Measurements from ENCODE around the gene SKP1.

The SKP1 gene

DNA sequence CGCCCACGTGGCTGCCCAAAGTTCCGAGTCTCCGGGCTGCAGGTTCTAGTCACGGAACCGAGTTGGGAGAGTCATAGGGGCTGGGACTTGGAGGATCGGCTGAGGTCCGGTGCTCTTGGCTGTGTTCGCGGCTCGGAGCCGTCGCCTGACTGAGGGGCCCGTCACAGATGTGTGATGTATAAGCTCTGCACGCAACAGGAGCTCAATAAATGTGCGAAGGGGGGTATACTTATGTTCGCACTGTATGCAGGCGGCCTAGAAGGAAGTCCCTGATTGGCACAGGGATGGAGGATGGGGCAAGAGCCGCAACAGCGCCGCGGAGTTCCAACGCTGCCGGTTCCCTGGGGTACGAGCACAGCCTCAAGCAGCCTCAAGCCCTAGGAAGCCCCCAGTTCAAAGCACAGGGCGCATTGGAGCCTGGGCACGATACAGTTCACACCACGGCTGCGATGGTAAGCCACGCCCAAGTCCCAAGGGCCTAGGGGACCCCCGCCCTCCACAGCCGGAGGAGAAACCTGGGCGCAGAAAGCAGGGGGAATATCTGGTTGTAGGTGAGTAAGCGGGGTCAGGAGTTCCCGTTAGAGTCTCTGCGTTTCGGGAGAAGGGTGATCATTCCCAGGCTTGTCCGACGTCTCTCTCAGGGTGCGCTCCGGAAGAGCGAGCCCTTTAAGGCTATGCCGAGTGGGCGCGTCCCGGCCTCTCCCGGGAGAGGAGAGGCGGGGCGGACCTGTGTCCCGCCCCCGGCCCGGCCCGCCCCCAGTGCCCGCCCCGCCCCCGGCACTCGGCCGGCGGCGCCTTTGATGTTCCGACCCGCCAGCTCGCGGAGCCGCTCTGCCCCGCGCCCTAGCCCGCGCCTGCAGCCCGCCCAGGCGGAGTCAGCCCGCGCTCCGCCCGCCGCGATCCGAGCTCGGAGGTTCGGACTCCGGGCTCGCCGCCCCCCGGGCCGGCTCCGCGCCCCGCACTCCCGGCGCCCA, 62.6 kb downstream of the SKP1 start, which contains the start of gene TCF7:
TSS of gene TCF7 (plus strand) at position 780 of the 974 bp plus-strand sequence. CDS start 226 bp downstream, outside the sequence.
- DNase-seq (ENCODE audit: low read depth in 2 of 2): peak; percentile 50 to 59

DNA sequence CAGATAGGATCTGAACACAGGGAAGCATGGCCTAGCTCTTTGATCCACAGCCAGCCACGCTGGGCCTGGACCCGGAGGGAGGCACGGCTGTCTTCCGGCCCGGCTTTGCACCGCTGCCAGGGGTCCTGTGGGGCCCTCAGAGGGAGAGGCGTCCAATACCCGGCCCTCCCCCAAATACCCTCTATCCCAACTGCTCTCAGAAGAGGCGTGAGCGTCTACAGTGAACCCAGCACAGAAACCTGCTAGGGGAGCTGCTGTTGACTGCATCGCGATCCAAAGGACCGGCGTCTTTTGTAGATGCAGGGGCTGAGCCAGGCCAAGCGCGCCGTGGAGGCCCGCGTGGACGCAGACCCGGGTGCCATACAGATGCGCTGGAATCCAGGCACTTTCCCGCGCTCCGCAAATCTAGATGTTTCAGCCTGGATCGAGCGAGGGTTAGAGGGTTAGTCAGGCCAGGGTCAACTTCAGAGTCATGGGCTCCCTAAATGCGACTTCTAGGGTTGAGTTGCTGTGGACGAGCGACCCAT, 63.3 kb downstream of the SKP1 start:
- DNase-seq (ENCODE audit: low read depth in 2 of 2): no peak

DNA sequence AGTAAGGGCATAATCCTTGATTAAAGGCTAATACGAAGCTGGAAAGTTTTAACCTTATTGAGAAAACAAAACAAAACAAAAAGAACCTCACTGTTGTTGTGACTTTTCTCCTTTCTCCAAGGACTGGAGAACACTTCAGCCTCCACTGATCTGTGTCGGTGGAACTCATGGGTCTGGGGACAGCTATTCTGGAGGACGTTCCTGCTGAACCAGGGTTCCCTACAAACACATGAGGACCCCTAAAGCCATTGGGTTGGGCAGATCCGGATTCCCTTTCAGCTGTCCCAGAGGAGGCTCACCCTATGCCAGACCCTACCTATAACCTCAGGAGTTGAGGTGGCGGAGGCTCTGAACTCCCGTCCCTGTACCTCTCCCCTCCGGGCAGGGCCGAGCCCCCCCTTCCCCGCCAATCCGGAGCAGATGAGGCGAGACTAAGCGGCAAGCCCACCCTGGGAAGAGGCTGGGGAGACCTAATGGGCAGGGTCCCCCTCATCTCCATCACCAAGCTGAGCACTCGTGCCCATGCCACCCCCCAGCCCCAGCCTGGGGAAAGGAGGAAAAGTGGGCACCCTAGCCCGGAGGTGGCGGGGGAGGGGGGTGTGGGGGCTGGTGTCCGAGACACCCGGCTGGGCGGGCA, 63.9 kb downstream of the SKP1 start:
- DNase-seq (ENCODE audit: low read depth in 2 of 2): no peak

DNA sequence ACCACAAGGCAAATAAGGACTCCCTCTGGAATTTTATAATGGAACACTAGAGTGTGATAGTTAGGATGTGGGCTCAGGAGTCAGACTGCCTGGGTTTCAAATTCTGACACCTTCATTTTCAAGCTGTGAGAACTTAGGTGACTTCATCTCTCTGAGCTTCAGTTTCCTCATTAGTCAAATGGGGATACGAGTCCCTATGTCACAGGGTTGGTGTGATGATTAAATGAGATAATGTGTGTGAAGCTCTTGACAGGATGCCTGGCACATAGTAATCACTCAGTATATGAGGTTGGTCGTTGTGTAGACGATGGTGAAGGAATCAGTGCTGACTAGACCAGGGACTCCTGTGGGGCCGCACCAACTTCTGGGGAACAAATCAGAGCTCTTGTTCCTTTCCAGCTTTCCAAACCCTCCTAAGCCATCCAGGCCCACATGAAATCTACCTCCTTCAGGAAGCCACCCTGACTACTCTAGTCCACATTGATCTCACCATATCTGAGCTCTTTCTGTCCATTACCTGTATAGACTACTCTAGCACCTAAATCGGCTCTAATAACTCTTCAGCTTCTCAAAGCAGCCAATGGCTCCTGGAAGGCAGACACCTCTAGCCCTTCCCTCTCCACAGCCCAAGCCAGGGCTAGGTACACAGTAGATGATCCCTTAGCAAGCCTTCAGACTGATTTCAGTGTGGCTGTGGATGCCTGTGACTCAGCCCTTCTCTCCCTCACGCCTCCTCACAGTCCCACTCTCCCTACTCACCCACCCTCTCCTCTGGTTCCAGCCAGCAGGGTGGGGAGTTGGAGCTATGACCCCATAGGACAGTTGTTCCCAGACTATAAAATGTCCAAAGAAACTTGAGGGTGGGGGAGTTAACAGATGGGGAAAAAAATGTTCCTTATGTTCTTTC, 64.8 kb downstream of the SKP1 start:
- DNase-seq (ENCODE audit: low read depth in 2 of 2): no peak

DNA sequence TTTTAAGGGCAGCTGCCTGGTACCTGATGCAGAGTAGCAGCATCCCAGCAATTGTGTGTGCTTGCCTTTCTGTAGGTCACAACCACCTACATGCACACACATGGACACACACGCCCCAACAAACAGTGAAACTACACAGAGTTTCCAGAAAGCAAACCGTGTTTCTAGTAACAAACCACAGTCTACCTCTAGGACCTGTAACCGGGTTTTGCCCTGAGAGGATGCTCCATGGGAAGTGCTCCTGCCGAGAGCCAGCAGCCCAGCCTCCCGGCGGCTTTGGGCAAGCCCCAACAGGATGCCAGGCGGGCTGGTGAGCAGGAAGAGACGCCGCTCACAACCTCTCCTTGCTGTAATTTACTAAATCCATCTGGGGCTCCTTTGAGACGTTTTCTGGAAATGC, 66.4 kb downstream of the SKP1 start:
- no peak for DNase-seq (ENCODE audit: low read depth in 2 of 2)

DNA sequence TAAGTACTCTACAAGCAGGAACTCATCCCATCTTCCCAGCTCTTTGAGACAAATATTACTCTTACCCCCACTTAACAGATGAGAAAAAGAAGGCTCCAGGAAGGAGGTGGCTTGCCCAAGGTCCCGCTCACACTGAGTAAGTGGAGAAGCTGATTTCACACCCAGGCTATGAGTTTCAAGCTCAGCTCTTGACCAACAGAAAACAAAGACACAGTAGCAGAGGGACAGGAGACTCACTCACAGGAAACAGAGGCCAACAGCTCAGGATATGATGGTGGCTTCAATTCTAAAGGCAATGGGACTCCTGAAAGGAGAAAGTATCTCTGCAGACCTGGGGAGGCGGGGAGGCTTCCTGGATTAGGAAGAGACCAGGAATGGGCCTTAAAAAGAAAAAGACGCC, 69.0 kb downstream of the SKP1 start:
- DNase-seq (ENCODE audit: low read depth in 2 of 2): no peak

DNA sequence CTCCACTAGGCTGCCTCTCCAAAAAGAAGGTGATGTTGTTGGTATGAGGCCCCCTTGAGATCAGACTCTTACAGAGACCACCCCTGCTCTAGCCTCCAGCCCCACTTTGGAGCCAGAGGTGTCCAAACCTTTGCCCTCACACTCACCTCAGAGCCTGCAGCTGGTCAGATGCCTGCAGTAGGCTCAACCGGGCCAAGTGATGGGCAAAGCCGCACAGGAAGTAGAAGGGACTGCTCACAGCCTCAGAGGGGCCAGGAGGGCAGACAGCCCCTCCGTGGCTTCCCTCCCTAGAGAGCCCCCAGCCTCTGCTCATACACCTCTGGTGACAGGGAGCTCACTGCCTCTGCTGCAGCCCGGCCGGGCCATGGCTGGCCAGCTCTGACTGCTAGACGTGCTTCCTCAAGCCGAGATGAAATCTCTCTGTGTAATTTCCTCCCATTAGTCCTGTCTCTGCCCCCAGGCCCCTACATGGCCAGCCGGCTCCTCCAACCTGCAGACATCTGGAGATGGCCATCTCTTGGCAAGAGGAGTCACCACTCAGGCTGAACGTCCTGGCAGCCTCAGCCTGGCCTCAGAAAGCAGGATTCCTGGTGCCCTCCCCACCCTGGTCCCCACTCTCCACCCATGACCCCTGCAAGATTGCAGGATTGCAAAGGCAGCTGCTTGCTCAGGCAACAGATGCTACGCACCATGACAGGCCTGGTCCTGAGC, 69.6 kb downstream of the SKP1 start:
- DNase-seq (ENCODE audit: low read depth in 2 of 2): no peak

DNA sequence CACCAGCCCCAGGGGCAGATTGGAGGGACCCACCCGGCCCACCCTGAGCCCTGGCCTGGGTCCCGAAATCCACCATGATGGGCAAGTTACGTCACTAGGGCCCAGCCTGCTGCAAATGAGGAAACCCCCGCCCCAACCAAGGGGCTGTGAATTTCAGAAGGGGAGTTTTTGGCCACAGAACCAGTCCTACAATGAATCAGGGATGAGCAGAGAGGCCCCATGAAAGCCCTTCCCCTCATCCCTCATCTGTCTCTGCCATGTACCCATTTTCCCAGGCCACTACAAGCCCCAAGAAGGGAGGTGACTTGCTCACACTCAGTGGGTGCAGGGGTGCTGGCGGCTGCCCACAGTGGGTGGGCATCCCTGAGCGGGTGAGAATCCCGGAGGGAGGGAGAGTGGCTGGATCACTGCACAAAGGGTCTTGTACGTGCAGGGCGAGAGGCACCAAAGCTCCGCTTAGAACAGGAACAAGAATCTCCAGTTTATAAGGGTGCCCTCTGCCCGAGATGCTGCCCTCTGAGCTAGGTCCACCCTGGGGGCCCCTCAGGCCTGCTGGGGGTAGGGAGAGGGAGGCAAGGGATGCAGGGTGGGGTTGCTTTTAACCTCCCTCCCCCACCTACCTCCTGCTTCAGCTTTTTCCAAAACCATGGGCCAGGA, 72.6 kb downstream of the SKP1 start:
- DNase-seq (ENCODE audit: low read depth in 2 of 2): no peak

DNA sequence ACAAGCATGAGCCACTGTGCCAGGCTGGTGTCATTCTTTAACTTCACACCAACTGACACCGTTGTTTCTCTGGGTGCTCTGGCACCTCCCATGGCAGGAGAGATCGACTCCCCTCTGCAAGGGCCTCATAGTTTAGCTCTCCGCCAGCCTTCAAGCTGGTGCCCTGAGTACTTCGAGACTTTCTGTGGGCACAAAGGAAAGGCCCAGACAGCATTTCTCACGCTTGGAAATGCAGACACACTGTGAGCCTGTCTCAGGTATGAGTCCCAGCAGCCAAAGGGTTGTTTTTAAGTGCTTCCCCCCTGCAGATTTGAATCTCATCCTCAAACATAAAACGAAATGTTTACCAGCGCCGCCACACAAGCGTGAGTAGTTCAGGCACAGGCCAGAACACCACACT, 73.4 kb downstream of the SKP1 start:
- no peak for DNase-seq (ENCODE audit: low read depth in 2 of 2)

DNA sequence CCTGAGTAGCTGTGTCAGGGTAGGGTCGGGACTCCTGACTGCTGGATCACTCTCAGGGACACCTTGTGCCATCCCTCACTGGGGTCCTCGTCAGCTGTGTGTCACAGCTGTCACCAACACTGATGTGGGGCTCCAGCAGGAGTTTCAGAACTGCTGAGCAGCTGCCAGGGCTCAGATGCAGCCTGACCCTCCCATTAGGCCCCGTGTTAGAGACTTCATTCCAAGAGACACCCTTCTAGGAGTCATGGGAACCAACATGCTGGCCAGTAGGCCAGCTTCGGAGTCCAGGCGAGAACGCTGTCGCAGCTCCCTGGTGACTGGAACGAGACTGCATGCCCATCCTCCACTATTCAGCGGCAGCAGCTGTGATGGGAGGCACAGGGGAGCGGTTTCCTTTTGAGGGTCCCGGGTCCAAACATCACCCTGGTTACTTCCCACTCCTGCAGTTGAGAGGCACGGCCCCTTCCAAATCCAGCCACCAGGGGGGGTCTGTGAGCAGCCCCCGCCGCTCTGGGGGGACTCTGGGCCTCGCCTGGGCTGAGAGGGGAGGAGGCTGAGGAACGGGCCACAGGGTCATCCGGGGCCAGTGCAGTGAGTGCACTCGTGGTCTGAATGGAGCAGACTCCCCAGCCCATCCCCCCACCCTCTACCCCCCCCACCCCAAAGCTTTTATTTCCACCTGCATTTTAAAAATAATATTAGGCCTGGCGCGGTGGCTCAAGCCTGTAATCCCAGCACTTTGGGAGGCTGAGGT, 74.9 kb downstream of the SKP1 start:
- DNase-seq (ENCODE audit: low read depth in 2 of 2): peak; percentile 57 to 69

DNA sequence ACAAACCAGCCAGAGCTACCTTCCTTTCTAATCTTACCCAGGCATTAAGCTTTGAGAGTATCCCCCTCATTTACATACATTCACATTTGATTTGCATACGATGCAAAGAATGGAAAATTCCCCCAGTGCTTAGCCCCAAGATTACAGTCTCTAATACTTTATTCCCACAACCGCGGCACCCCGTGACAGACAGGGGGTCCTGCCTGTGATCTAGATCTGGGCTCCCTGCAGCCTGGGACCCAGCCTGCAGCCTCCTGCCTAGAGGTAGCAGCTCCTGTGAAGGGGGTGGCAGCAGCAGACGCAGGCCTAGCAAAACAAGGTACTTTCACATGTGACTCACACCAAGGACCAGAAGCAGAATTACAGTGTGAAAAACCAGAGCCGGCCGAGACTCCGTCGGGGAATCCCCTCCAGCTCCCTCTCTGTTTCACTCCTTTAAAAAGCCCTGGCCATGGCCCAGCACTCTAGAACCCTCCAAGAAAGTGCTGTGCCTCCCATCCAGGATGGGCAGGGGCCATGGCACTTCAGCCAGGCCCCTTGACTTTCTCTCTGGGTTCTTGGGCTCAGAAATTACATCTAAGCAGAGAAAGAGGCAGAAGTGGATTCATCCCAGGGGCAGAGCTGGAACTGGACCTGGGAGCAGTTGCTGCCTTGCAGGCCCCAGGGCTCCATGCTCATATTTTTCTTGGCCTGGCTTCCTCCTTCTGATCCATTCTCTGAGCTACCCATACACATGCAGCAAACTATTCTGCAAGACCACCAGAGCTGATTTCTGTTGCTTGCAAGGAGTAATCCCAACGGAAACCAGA, 76.3 kb downstream of the SKP1 start:
- DNase-seq (ENCODE audit: low read depth in 2 of 2): peak; percentile 72 to 75

DNA sequence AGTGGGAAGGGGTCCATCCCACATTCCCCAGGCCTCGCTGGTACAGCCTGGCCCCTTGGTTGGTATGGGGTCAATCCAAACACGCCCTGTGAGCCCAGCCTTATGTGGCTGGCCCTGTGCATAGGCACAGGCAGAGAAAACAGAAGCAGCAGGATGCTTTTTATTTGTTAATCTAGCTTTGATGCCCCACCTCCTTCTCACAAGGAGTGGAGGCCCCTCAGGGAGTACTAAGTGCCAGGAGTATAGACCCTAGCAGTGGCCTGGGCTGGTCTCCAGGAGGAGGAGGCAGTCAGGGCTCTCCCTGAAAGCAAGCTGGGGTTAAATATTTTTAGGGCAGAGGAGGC, 76.8 kb downstream of the SKP1 start:
- DNase-seq (ENCODE audit: low read depth in 2 of 2): no peak

DNA sequence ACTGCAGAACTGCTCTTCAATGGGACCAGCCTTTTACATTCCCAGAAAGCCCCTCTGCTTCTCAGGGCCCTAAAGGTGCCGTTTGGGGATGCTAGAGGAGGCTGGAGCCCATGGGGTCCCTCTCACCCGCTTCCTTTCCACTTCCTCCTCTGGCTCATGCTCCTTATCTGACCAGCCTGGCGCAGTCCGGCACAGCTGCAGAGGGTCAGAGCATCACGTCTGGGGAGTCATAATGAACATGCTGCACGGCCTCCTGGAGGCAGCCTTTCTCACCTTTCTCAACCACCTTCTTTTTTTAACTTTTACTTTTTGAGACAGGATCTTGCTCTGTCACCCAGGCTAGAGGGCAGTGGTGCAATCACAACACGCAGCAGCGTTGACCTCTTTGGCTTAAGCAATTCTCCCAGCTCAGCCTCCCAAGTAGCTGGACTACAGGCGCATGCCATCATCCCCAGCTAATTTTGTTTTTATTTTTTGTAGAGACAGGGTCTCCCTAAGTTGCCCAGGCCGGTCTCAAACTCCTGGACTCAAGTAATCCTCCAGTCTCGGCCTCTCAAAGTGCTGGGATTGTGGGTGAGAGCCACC, 77.4 kb downstream of the SKP1 start:
- no peak for DNase-seq (ENCODE audit: low read depth in 2 of 2)
